Activated CD4-positive, alpha-beta T cell treated with anti-CD3 and anti-CD28 coated beads, Interleukin-2, amount 50 U/mL, for 48 hours (primary cell): ENCODE data around the gene MVP.
A peak's percentile ranks its signal among the peaks of the same experiment; 100 is the strongest.
"Not testable (repeated sequence)": the region's sequence is repeated elsewhere in the genome, so short reads cannot be mapped to it uniquely, and the experiment has no call there.

Experiments used
- DNase-seq, 2 experiments: peaks; one replicate each; pipeline ENCODE4 v3.0.0-alpha.2; 2020

The MVP gene

GRCh38 chr16:29876217-29876593, 55.9 kb downstream of the MVP start:
- peak; percentile 13 to 30 for DNase-seq

GRCh38 chr16:29876594-29877249, 56.5 kb downstream of the MVP start:
- peak; percentile 51 to 57 for DNase-seq

- peak; percentile 72 to 79 for DNase-seq
Measured at GRCh38 chr16:29877266-29877961, 57.2 kb downstream of the MVP start.

GRCh38 chr16:29878172-29878571, 57.9 kb downstream of the MVP start:
- DNase-seq: no peak

GRCh38 chr16:29881050-29881449, 60.8 kb downstream of the MVP start:
- no peak for DNase-seq

GRCh38 chr16:29883987-29884386, 63.7 kb downstream of the MVP start:
- DNase-seq: no peak

- DNase-seq: not testable (repeated sequence)
Measured at GRCh38 chr16:29889372-29889771, 69.1 kb downstream of the MVP start.

GRCh38 chr16:29891525-29892457, 71.5 kb downstream of the MVP start:
- DNase-seq: no peak

- DNase-seq: no peak
Measured at GRCh38 chr16:29892458-29892813, 72.2 kb downstream of the MVP start.

GRCh38 chr16:29893553-29893952, 73.3 kb downstream of the MVP start:
- no peak for DNase-seq

GRCh38 chr16:29894352-29894751, 74.1 kb downstream of the MVP start:
- no peak for DNase-seq

- DNase-seq: no peak
Measured at GRCh38 chr16:29896841-29897240, 76.6 kb downstream of the MVP start.

GRCh38 chr16:29897333-29897732, 77.1 kb downstream of the MVP start:
- DNase-seq: no peak
